Mononuclear cell (primary cell): Measurements from ENCODE around the gene YWHAB. TPM values are rescaled to one million over a fixed set of nuclear protein-coding genes. Genes with fewer than 3 reads are reported as not detected.

Experiments used
- H3K27me3 ChIP-seq: 2 replicates; pipeline ENCODE4 v1.6.0; 2011; ENCODE audit warnings: low read length, control low read depth; ENCODE audit not compliant: insufficient read depth
- H3K4me1 ChIP-seq: 2 replicates; pipeline ENCODE4 v1.5.1; 2011; ENCODE audit warnings: mild to moderate bottlenecking, low read length, control low read depth; ENCODE audit not compliant: insufficient read depth
- H3K4me3 ChIP-seq: 2 replicates; pipeline ENCODE4 v1.5.1; 2011; ENCODE audit warnings: mild to moderate bottlenecking, low read length, moderate library complexity
- H3K9me3 ChIP-seq: 2 replicates; pipeline ENCODE4 v1.5.1; 2011; ENCODE audit warnings: low read depth, mild to moderate bottlenecking, control low read depth, low read length
- total RNA-seq: library from RNA; depleted of rRNA; stranded (reverse); fragments of >200 nt; gene quantifications from one replicate; pipeline ENCODE4 v1.2.3, GENCODE V29; 2012

YWHAB gene
- total RNA-seq, 1 donor = 107 TPM

- Histone ChIP-seq H3K4me1 (peaks cover 7% of the 10 kb centered on the region), H3K27me3 (no peaks in the 10 kb centered on the region), H3K4me3 (no peak overlapping the region), H3K9me3 (no peaks in the 10 kb centered on the region)
Measured at GRCh38 chr20:44946271-44946852, 60.9 kb downstream of the YWHAB start.

DNA sequence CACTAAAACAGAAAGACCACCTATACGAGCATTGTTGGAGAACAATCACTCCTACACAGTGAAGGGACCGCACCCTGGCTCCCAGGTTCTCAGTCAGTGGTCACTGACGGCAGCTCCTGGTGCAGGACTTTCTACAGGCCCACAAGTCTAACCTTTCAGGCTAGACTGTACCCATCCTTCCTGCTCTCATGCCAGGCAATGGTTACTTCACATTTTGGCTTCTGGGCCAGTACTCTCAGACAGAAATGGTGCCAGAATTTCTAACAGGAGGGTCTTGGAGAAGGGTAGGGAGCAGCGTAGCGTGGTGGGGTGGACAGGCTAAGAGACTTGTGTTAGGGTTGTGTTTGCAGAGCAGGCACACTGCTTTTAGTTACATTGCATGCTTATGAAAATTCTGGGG is 62.6 kb downstream of the YWHAB start:
- Histone ChIP-seq H3K4me1 (peaks cover 15% of the 10 kb centered on the region), H3K27me3 (no peaks in the 10 kb centered on the region), H3K9me3 (no peaks in the 10 kb centered on the region), H3K4me3 (no peak overlapping the region)

- Histone ChIP-seq H3K4me1 (peaks cover 17% of the 10 kb centered on the region), H3K27me3 (no peaks in the 10 kb centered on the region), H3K4me3 (no peak overlapping the region), H3K9me3 (no peaks in the 10 kb centered on the region)
Measured at GRCh38 chr20:44948513-44948912, 63.0 kb downstream of the YWHAB start.

- H3K4me1 ChIP-seq = peaks cover 23% of the 10 kb centered on the region
- H3K9me3 ChIP-seq = no peaks in the 10 kb centered on the region
- H3K4me3 ChIP-seq = no peak overlapping the region
- no peaks in the 10 kb centered on the region for H3K27me3 ChIP-seq
Measured at GRCh38 chr20:44950368-44950767, 64.9 kb downstream of the YWHAB start.

DNA sequence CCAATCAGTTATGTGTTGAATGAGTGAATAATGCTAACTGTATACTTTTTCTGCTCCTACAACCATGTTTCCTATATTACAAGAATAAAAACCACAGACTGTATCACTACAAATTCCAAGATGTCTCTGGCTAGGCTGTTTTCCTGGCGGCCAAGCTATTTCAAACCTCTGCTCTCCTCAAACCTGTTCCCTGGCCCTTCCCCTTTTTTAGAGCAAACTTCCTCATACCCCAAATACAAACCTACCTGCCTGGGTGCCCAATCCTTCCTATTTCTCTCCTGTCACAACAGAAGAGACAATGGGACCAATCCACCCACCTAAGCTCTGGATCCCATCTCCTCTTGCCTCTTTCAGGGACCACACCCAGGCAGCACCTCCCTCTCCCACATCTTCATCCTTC is 67.2 kb downstream of the YWHAB start:
- Histone ChIP-seq H3K4me3 (no peak overlapping the region), H3K9me3 (no peaks in the 10 kb centered on the region), H3K4me1 (peaks cover 20% of the 10 kb centered on the region), H3K27me3 (no peaks in the 10 kb centered on the region)

GRCh38 chr20:44954211-44954610 is 68.7 kb downstream of the YWHAB start:
- H3K27me3 ChIP-seq = no peaks in the 10 kb centered on the region
- no peak overlapping the region for H3K4me3 ChIP-seq
- H3K4me1 ChIP-seq = peaks cover 31% of the 10 kb centered on the region
- no peaks in the 10 kb centered on the region for H3K9me3 ChIP-seq

GRCh38 chr20:44955270-44955669 is 69.8 kb downstream of the YWHAB start:
- H3K4me3 ChIP-seq = no peak overlapping the region
- H3K4me1 ChIP-seq = peaks cover 39% of the 10 kb centered on the region
- H3K9me3 ChIP-seq = no peaks in the 10 kb centered on the region
- H3K27me3 ChIP-seq = no peaks in the 10 kb centered on the region

DNA sequence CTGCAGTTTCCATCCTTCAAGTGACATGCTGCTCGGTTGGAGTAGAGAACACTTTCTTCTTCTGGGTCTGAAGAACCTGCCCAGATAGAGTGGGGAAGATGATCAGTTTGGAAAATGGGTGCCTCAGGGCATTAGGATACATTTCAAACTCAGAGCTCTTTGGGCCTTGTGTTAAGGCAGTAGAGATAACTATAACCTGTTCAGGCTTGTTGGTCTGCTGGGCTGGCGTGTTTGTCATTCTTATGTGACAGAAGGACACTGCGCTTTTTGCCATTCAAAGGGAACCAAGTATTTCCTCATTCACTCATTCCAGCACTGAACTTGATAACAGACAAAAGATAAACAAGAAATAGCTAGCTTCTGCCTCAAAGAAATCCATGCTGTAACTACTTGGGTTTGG is 70.9 kb downstream of the YWHAB start:
- H3K4me1 ChIP-seq = peaks cover 48% of the 10 kb centered on the region
- no peaks in the 10 kb centered on the region for H3K27me3 ChIP-seq
- H3K4me3 ChIP-seq = no peak overlapping the region
- H3K9me3 ChIP-seq = no peaks in the 10 kb centered on the region

Other genes with a start within 250 kb of the YWHAB start
- gene ADA, start 234.0 kb upstream of the YWHAB start, total RNA-seq = 14.4 TPM
- gene CCN5, start 170.3 kb upstream of the YWHAB start, total RNA-seq = not detected
- gene KCNK15, start 139.8 kb upstream of the YWHAB start, total RNA-seq = under 0.01 TPM
- gene RIMS4, start 75.2 kb upstream of the YWHAB start, total RNA-seq = under 0.01 TPM
- gene PABPC1L, start 24.4 kb downstream of the YWHAB start, total RNA-seq = 6.6 TPM
- gene TOMM34, start 74.7 kb downstream of the YWHAB start, total RNA-seq = 8.0 TPM
- 372 TPM for gene STK4, start 80.8 kb downstream of the YWHAB start, total RNA-seq
- gene KCNS1, start 215.4 kb downstream of the YWHAB start, total RNA-seq = not detected
- not detected for gene WFDC5, start 229.5 kb downstream of the YWHAB start, total RNA-seq
- not detected for gene WFDC12, start 238.8 kb downstream of the YWHAB start, total RNA-seq